ENCODE measurements around the gene MECR. TPM values are rescaled to one million over a fixed set of nuclear protein-coding genes. Genes with fewer than 3 reads are reported as not detected.
"Not testable (repeated sequence)": the region's sequence is repeated elsewhere in the genome, so short reads cannot be mapped to it uniquely, and the experiment has no call there.

MECR gene
- total RNA-seq, 6 donors from 2014 or later = 16.7 to 30.1 (median 18.5) TPM

DNA sequence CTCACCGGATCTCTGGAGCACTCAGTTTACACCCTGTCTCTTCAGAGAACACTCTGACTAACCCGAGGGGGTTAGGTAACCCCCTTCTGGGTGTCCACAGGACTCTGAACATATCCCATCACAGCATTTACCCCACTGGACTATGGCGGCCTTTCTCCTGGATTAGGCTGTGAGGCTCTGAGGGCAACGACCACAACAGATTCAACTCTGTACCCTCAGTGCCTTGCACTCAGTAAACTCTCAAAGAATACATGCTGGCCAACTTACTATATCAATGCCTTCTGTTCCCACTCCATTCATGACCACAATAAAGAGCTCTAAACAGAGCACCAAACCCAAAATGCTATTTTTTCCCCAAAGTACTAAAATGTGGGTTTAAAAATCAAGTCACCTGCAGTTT, 5.4 kb downstream of the MECR start:
- TF ChIP-seq, protein P1, sequence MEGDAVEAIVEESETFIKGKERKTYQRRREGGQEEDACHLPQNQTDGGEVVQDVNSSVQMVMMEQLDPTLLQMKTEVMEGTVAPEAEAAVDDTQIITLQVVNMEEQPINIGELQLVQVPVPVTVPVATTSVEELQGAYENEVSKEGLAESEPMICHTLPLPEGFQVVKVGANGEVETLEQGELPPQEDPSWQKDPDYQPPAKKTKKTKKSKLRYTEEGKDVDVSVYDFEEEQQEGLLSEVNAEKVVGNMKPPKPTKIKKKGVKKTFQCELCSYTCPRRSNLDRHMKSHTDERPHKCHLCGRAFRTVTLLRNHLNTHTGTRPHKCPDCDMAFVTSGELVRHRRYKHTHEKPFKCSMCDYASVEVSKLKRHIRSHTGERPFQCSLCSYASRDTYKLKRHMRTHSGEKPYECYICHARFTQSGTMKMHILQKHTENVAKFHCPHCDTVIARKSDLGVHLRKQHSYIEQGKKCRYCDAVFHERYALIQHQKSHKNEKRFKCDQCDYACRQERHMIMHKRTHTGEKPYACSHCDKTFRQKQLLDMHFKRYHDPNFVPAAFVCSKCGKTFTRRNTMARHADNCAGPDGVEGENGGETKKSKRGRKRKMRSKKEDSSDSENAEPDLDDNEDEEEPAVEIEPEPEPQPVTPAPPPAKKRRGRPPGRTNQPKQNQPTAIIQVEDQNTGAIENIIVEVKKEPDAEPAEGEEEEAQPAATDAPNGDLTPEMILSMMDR (IDR thresholded peaks at IDR 0.05) = no peak
- TF ChIP-seq POLR2A (IDR thresholded peaks at IDR 0.05) = no peak
- H3K27ac ChIP-seq = no peak overlapping the region
- H3K27me3 ChIP-seq = no peaks in the 10 kb centered on the region
- DNase-seq (no peak), ATAC-seq (ENCODE audit: low FRiP score in 2 of 2) (no peak)
- no peaks in the 10 kb centered on the region for H3K9me3 ChIP-seq
- WGBS, 2 donors = 84 to 91% methylated on average over 4 of the region's 4 CpGs
- no peak overlapping the region for H3K4me3 ChIP-seq
- H3K4me1 ChIP-seq = peaks cover 6 to 14% (median 9%) of the 10 kb centered on the region in 4 donors
- peaks cover 0 to 12% (median 3%) of the 10 kb centered on the region in 4 donors for H3K36me3 ChIP-seq

DNA sequence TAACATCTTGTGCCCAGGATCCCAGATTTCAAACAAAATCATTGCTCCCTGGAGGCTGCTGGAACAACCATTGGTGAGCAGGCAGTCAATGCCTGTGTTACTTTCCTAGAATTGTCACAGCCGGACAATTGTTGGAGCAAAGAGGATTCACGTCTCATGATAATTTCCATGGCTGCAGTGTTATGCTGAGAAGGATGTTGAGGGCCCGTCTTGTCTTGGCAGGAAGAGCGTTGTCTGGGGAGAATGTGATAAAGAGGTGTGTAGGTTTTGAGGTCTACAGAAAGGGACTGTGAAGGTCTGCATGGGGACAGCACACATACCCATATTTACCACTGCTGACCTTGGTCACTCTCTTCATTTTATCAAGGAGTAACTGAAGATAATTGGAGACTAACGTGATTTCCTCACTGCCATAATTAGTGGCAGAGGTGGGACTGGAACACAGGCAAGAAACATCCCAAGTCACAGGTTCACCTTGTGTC, 6.3 kb downstream of the MECR start:
- Histone ChIP-seq H3K27ac (no peak overlapping the region), H3K4me1 (peaks cover 0 to 4% (median under 1%) of the 10 kb centered on the region in 4 donors), H3K9me3 (no peaks in the 10 kb centered on the region), H3K27me3 (no peaks in the 10 kb centered on the region), H3K4me3 (no peak overlapping the region), H3K36me3 (peaks cover 0 to 14% (median 3%) of the 10 kb centered on the region in 4 donors)
- TF ChIP-seq, protein P1 (IDR thresholded peaks at IDR 0.05) = no peak
- TF ChIP-seq EP300 (IDR thresholded peaks at IDR 0.05) (no peak), POLR2AphosphoS5 (IDR thresholded peaks at IDR 0.05) (no peak), POLR2A (IDR thresholded peaks at IDR 0.05) (no peak)
- ATAC-seq (ENCODE audit: low FRiP score in 2 of 2) (no peak), DNase-seq (no peak)
- 91 to 99% methylated on average over 5 of the region's 5 CpGs for WGBS, 2 donors

DNA sequence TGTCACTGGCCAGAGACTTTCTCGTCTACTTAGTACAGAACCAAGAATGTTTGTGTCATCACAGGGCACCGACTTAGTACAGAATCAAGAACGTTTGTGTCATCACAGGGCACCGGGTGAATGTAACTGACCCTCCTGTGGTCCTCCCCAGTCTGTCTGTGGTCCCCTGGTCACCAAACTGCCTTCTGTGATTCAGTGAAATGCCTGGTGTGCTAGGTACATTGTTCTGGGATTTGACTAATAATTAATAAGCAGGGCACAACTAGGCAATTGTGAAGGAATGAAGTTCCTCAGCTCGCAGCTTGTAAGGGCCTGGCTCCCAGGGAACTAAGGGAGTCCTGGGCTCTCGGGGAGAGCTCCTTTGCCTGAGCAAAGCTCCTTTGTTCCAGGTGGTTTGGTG, 7.2 kb downstream of the MECR start:
- no peak for ATAC-seq (ENCODE audit: low FRiP score in 2 of 2)
- Histone ChIP-seq H3K27me3 (no peaks in the 10 kb centered on the region), H3K4me3 (no peak overlapping the region), H3K4me1 (peaks cover 0 to under 1% (median 0%) of the 10 kb centered on the region in 4 donors), H3K27ac (no peak overlapping the region), H3K36me3 (peaks cover 0 to 14% (median 3%) of the 10 kb centered on the region in 4 donors), H3K9me3 (no peaks in the 10 kb centered on the region)
- no peak for DNase-seq
- TF ChIP-seq EP300 (IDR thresholded peaks at IDR 0.05) (no peak), POLR2A (IDR thresholded peaks at IDR 0.05) (no peak), POLR2AphosphoS5 (IDR thresholded peaks at IDR 0.05) (no peak)
- TF ChIP-seq, protein P1 (IDR thresholded peaks at IDR 0.05) = no peak
- 86 to 92% methylated on average over 4 to 6 of the region's 6 CpGs for WGBS, 2 donors

DNA sequence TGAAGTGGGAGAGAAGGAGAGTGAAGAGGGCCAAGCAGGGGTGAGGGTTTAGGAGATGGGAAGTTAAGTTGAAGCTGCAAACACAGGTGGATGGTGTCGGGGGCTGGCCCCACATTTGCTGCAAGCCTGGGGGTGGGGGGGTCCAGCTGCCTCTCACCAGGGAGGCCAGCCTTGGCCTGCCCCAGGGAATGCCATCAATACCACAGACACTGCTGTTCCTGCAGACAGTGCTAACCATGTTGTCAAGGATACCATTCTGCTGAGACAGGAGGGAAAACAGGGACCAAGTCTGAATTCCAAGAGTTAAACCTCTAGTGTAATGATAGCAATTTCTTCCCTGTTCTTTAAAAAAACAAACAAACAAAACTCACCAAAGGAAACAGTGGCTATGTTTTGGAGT, 8.0 kb downstream of the MECR start:
- no peak for DNase-seq
- TF ChIP-seq, protein P1 (IDR thresholded peaks at IDR 0.05) = no peak
- TF ChIP-seq POLR2A (IDR thresholded peaks at IDR 0.05) (no peak), POLR2AphosphoS5 (IDR thresholded peaks at IDR 0.05) (no peak), EP300 (IDR thresholded peaks at IDR 0.05) (no peak)
- Histone ChIP-seq H3K36me3 (peaks cover 0 to 14% (median 3%) of the 10 kb centered on the region in 4 donors), H3K9me3 (no peaks in the 10 kb centered on the region), H3K4me1 (peaks cover 0 to 4% (median 0%) of the 10 kb centered on the region in 4 donors), H3K27me3 (no peaks in the 10 kb centered on the region), H3K4me3 (no peak overlapping the region), H3K27ac (no peak overlapping the region)
- no peak for ATAC-seq (ENCODE audit: low FRiP score in 2 of 2)
- 91 to 100% methylated on average over 1 of the region's 1 CpG for WGBS, 2 donors

DNA sequence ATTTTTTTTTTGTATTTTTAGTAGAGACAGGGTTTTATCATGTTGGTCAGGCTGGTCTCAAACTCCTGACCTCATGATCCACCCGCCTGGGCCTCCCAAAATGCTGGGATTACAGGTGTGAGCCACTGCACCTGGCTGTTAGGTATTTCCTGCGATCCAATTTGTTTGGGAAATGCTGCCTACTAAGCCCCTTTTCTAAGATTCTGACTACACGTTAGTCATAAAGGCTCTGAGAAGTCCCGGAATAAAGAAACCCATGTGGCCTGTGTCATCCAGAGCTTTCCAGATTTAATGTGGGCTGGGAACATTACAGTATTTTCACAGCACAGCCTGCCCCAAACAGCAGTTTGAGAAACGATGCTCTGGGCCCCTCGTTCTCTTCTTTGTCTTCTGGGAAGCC, 8.5 kb downstream of the MECR start:
- not testable (repeated sequence) for DNase-seq; ATAC-seq (ENCODE audit: low FRiP score in 2 of 2); H3K27me3 ChIP-seq; H3K9me3 ChIP-seq; H3K4me1 ChIP-seq; H3K27ac ChIP-seq; H3K4me3 ChIP-seq
- WGBS, 2 donors = 88 to 91% methylated on average over 6 of the region's 6 CpGs
- H3K36me3 ChIP-seq = peaks cover 0 to 14% (median 3%) of the 10 kb centered on the region in 4 donors

Data from upper lobe of left lung (tissue), 6 donors.